ENCODE data around the gene PALD1.

PALD1 gene

DNA sequence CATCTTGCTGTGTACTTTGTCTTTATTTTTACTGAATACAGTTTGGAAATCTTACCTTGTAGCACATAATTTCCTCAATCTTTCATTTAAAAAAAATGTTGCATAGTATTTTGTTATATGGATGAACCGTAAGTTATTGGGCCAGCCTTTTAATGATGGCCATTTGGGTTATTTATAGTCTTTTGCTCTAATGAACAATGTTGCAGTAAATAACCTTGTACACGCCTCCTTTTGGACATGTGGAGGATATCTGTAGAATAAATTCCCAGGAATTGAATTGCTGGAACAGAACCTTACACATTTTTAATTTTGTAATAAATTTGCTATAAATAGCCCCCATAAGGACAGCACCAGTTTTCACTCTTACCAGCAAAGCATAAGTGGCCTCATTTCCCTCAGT, 136.6 kb downstream of the PALD1 start:
- no peaks in the 10 kb centered on the region for H3K27me3 ChIP-seq (ENCODE audit: insufficient read depth, low read length)
- H3K27ac ChIP-seq (ENCODE audit: low read depth, low read length), result no peak overlapping the region
- H3K79me2 ChIP-seq (ENCODE audit: control insufficient read depth, insufficient read depth, low read length, unreplicated experiment), result no peaks in the 10 kb centered on the region
- H3K4me3 ChIP-seq (ENCODE audit: low read depth, low read length), result no peak overlapping the region
- no peak overlapping the region for H2AFZ ChIP-seq (ENCODE audit: low read length, unreplicated experiment)
- no peaks in the 10 kb centered on the region for H3K4me1 ChIP-seq (ENCODE audit: control insufficient read depth, insufficient read depth, low read length, unreplicated experiment)
- H3K36me3 ChIP-seq (ENCODE audit: insufficient read depth, low read length), result no peaks in the 10 kb centered on the region

GRCh38 chr10:70615784-70616522, 137.4 kb downstream of the PALD1 start:
- Histone ChIP-seq H3K27ac (ENCODE audit: low read depth, low read length) (no peak overlapping the region), H3K36me3 (ENCODE audit: insufficient read depth, low read length) (no peaks in the 10 kb centered on the region), H3K79me2 (ENCODE audit: control insufficient read depth, insufficient read depth, low read length, unreplicated experiment) (no peaks in the 10 kb centered on the region), H2AFZ (ENCODE audit: low read length, unreplicated experiment) (no peak overlapping the region), H3K27me3 (ENCODE audit: insufficient read depth, low read length) (no peaks in the 10 kb centered on the region), H3K4me1 (ENCODE audit: control insufficient read depth, insufficient read depth, low read length, unreplicated experiment) (no peaks in the 10 kb centered on the region), H3K4me3 (ENCODE audit: low read depth, low read length) (no peak overlapping the region)

DNA sequence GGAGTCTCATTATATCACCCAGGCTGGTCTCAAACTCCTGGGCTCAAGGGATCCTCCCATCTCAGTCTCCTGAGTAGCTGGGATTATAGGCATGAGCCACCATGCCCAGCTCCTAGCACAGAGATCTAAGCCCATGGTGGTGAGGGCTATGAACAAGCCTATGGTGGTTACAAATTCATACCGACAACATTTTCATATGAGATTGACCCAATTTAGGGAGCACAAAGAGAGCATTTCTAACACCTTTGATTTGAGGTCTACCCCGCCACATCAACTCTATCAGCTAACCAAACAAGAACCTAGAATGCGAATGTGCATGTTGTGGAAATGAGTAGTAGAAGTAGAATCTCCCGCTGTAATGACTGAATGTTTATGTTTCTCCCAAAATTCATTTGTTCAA, 138.2 kb downstream of the PALD1 start:
- no peaks in the 10 kb centered on the region for H3K4me1 ChIP-seq (ENCODE audit: control insufficient read depth, insufficient read depth, low read length, unreplicated experiment)
- no peaks in the 10 kb centered on the region for H3K36me3 ChIP-seq (ENCODE audit: insufficient read depth, low read length)
- H3K79me2 ChIP-seq (ENCODE audit: control insufficient read depth, insufficient read depth, low read length, unreplicated experiment), result no peaks in the 10 kb centered on the region
- no peaks in the 10 kb centered on the region for H3K27me3 ChIP-seq (ENCODE audit: insufficient read depth, low read length)
- no peak overlapping the region for H3K4me3 ChIP-seq (ENCODE audit: low read depth, low read length)
- no peak overlapping the region for H3K27ac ChIP-seq (ENCODE audit: low read depth, low read length)
- no peak overlapping the region for H2AFZ ChIP-seq (ENCODE audit: low read length, unreplicated experiment)

Data from ACC112 (cell line).